ENCODE results near the gene PEF1. TPM values are rescaled to one million over a fixed set of nuclear protein-coding genes. Genes with fewer than 3 reads are reported as not detected.
A peak's percentile ranks its signal among the peaks of the same experiment; 100 is the strongest.

PEF1 gene
- total RNA-seq, 1 donor from 2014 or later = 43.8 TPM

DNA sequence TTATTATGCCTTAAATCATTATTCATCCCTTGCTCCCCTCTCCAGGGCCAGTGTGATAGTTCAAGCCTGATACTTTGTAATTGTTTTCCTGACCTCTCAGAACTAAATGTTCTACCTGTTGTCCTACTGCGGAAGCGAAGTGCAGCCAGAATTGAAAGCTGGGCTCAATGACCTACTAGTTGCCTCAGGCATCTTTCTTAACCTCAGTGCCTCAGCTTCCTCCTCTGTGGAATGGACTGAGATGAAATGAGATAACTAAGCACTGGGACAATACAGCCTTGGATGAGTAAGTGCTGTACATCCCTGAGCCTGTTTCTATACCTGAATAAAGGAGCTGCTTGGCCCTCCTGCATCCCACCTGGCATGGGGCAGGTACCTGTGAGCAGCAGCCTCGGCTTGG lies 32.7 kb upstream of the PEF1 start:
- TF ChIP-seq, protein P1, sequence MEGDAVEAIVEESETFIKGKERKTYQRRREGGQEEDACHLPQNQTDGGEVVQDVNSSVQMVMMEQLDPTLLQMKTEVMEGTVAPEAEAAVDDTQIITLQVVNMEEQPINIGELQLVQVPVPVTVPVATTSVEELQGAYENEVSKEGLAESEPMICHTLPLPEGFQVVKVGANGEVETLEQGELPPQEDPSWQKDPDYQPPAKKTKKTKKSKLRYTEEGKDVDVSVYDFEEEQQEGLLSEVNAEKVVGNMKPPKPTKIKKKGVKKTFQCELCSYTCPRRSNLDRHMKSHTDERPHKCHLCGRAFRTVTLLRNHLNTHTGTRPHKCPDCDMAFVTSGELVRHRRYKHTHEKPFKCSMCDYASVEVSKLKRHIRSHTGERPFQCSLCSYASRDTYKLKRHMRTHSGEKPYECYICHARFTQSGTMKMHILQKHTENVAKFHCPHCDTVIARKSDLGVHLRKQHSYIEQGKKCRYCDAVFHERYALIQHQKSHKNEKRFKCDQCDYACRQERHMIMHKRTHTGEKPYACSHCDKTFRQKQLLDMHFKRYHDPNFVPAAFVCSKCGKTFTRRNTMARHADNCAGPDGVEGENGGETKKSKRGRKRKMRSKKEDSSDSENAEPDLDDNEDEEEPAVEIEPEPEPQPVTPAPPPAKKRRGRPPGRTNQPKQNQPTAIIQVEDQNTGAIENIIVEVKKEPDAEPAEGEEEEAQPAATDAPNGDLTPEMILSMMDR (IDR thresholded peaks at IDR 0.05; ENCODE audit: unreplicated experiment) = no peak
- peak overlapping the region; percentile 12 for H3K27ac Mint-ChIP-seq
- no peak for DNase-seq (ENCODE audit: low spot score in 2 of 2, unreplicated experiment in 2 of 2)
- no peaks in the 10 kb centered on the region for H3K27me3 Mint-ChIP-seq (ENCODE audit: low read depth)
- peaks cover 20% of the 10 kb centered on the region for H3K36me3 Mint-ChIP-seq
- no peak overlapping the region for H3K4me3 Mint-ChIP-seq
- no peaks in the 10 kb centered on the region for H3K4me1 Mint-ChIP-seq
- H3K9me3 Mint-ChIP-seq = no peaks in the 10 kb centered on the region

DNA sequence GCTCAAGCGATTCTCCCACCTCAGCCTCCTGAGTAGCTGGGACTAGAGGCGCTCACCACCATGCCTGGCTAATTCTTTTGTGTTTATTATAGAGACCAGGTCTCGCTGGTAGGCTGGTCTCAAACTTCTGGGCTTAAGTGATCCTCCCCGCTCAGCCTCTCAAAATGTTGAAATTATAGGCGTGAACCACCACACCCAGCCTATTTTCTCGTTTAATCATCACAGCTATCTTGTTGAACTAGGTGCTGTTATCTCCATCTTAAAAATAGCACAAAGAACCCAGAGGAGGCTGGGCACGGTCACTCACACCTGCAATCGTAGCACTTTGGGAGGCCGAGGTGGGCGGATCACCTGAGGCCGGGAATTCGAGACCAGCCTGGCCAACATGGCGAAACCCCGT lies 31.1 kb upstream of the PEF1 start:
- no peak for DNase-seq (ENCODE audit: low spot score in 2 of 2, unreplicated experiment in 2 of 2)
- H3K27me3 Mint-ChIP-seq (ENCODE audit: low read depth) = no peaks in the 10 kb centered on the region
- peaks cover 26% of the 10 kb centered on the region for H3K36me3 Mint-ChIP-seq
- H3K9me3 Mint-ChIP-seq = no peaks in the 10 kb centered on the region
- H3K4me3 Mint-ChIP-seq = no peak overlapping the region
- H3K4me1 Mint-ChIP-seq = peaks cover 7% of the 10 kb centered on the region
- TF ChIP-seq, protein P1 (IDR thresholded peaks at IDR 0.05; ENCODE audit: unreplicated experiment) = no peak
- no peak overlapping the region for H3K27ac Mint-ChIP-seq

DNA sequence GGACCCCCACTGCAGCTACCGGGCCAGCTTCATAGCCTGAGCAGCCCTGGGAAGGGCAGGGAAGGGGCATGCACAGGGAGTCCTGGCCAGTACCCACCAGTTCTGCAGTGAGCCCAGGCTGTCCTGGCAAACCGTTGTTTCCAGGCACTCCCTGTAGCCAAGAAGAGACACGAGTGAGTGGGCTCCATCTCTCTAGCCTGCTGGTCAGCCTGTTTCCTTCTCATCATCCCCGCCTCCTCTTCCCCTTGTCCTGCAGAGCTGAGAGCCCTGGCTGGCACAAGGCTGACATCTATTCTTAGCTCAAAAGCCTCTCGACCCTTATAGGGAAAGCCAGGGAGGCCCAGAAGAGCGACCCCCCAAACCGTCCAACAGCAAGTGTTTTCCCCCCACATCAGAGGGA lies 30.5 kb upstream of the PEF1 start:
- H3K4me3 Mint-ChIP-seq = no peak overlapping the region
- TF ChIP-seq, protein P1 (IDR thresholded peaks at IDR 0.05; ENCODE audit: unreplicated experiment) = no peak
- H3K27me3 Mint-ChIP-seq (ENCODE audit: low read depth) = no peaks in the 10 kb centered on the region
- H3K36me3 Mint-ChIP-seq = peaks cover 25% of the 10 kb centered on the region
- no peak overlapping the region for H3K27ac Mint-ChIP-seq
- DNase-seq (ENCODE audit: low spot score in 2 of 2, unreplicated experiment in 2 of 2) = no peak
- H3K4me1 Mint-ChIP-seq = peaks cover 13% of the 10 kb centered on the region
- no peaks in the 10 kb centered on the region for H3K9me3 Mint-ChIP-seq

DNA sequence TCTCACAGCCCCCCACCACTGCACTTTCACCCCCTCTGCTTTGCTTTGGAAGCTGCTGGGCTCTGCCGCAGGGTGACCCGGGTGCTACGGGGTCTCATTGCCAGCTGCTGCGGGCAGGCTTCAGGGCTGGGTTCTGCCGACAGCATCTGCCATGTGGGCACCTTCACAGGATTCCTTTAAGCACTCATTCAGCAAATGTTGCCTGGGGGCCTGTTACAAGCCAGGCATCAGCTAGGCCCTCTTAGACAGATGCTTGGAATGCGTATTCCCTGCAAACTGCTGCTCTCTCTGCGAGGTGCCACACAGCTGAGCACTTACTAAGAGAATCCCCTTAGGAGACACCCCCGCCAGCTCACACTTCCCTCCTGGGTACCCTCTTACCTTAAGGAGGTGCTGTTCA lies 29.9 kb upstream of the PEF1 start:
- TF ChIP-seq, protein P1 (IDR thresholded peaks at IDR 0.05; ENCODE audit: unreplicated experiment) = no peak
- H3K27me3 Mint-ChIP-seq (ENCODE audit: low read depth) = no peaks in the 10 kb centered on the region
- no peaks in the 10 kb centered on the region for H3K9me3 Mint-ChIP-seq
- DNase-seq (ENCODE audit: low spot score in 2 of 2, unreplicated experiment in 2 of 2) = no peak
- H3K36me3 Mint-ChIP-seq = peaks cover 24% of the 10 kb centered on the region
- no peak overlapping the region for H3K4me3 Mint-ChIP-seq
- H3K4me1 Mint-ChIP-seq = peaks cover 18% of the 10 kb centered on the region
- H3K27ac Mint-ChIP-seq = no peak overlapping the region

DNA sequence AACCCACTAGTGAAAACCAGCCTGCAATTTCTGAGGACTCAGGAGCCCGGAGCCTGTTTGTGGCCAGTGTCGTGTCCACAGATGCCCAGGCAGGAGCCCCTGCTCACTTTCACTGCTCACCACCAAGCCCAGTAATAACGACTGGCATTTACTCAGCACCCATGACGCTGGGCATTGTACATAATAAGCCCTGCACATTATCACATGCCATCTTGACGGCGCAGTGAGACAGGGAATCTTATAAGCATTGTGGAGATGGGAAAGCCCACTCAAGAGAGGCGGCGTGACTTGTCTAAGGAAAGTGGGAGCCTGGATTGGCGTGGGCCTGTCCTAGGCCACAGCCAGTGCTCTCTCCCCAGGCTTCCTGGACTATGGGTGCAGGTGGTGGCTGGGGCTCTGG lies 28.8 kb upstream of the PEF1 start:
- H3K4me3 Mint-ChIP-seq = no peak overlapping the region
- no peak overlapping the region for H3K27ac Mint-ChIP-seq
- TF ChIP-seq, protein P1 (IDR thresholded peaks at IDR 0.05; ENCODE audit: unreplicated experiment) = no peak
- H3K27me3 Mint-ChIP-seq (ENCODE audit: low read depth) = no peaks in the 10 kb centered on the region
- peaks cover 26% of the 10 kb centered on the region for H3K4me1 Mint-ChIP-seq
- no peak for DNase-seq (ENCODE audit: low spot score in 2 of 2, unreplicated experiment in 2 of 2)
- peaks cover 20% of the 10 kb centered on the region for H3K36me3 Mint-ChIP-seq
- H3K9me3 Mint-ChIP-seq = no peaks in the 10 kb centered on the region

DNA sequence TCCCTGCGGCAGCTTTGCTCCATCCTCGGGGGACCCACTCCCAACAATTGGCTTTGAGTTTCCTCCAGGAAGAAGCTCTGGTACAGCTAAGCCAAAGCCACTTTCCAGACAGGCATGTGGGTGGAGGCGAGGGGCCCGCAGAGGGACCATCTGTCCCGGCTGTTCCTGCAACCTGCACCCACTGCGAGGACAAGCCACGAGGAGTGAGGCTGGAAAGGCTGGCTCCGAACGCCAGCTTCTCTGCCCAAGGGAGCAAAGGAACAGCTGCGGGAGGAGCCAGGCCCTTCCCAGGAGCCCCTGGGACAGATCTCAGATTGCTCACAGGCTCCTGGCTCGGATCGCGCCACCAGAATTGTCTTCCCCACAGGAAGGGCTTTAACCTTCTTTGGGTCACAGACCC lies 28.3 kb upstream of the PEF1 start:
- Mint-ChIP-seq H3K4me1 (peaks cover 26% of the 10 kb centered on the region), H3K27ac (no peak overlapping the region), H3K27me3 (ENCODE audit: low read depth) (no peaks in the 10 kb centered on the region), H3K36me3 (peaks cover 20% of the 10 kb centered on the region), H3K4me3 (no peak overlapping the region), H3K9me3 (no peaks in the 10 kb centered on the region)
- no peak for DNase-seq (ENCODE audit: low spot score in 2 of 2, unreplicated experiment in 2 of 2)
- TF ChIP-seq, protein P1 (IDR thresholded peaks at IDR 0.05; ENCODE audit: unreplicated experiment) = no peak
